Activated naive CD8-positive, alpha-beta T cell (primary cell): ENCODE measurements around the gene OR2A12.

Experiments used
- H3K27ac Mint-ChIP-seq: one replicate; pipeline ENCODE4 v1.8.0; 2021; ENCODE audit warnings: mixed read lengths
- H3K27me3 Mint-ChIP-seq: one replicate; pipeline ENCODE4 v1.8.0; 2021; ENCODE audit warnings: mixed read lengths
- H3K36me3 Mint-ChIP-seq: one replicate; pipeline ENCODE4 v1.8.0; 2021; ENCODE audit warnings: mixed read lengths
- H3K4me1 Mint-ChIP-seq: one replicate; pipeline ENCODE4 v1.8.0; 2021; ENCODE audit warnings: low read depth, mixed read lengths
- H3K4me3 Mint-ChIP-seq: one replicate; pipeline ENCODE4 v1.8.0; 2021; ENCODE audit warnings: mild to moderate bottlenecking, mixed read lengths
- H3K9me3 Mint-ChIP-seq: one replicate; pipeline ENCODE4 v1.8.0; 2021; ENCODE audit warnings: low read depth, mixed read lengths

OR2A12 gene

GRCh38 chr7:144142187-144142586 is 56.1 kb downstream of the OR2A12 start:
- H3K4me3 Mint-ChIP-seq: no peak overlapping the region
- peaks cover 7% of the 10 kb centered on the region for H3K9me3 Mint-ChIP-seq
- H3K4me1 Mint-ChIP-seq: no peaks in the 10 kb centered on the region
- peaks cover 7% of the 10 kb centered on the region for H3K36me3 Mint-ChIP-seq
- no peak overlapping the region for H3K27ac Mint-ChIP-seq
- peaks cover 2% of the 10 kb centered on the region for H3K27me3 Mint-ChIP-seq

- H3K9me3 Mint-ChIP-seq: peaks cover 25% of the 10 kb centered on the region
- H3K36me3 Mint-ChIP-seq: peaks cover 24% of the 10 kb centered on the region
- no peak overlapping the region for H3K4me3 Mint-ChIP-seq
- H3K27ac Mint-ChIP-seq: no peak overlapping the region
- no peaks in the 10 kb centered on the region for H3K4me1 Mint-ChIP-seq
- H3K27me3 Mint-ChIP-seq: peaks cover 6% of the 10 kb centered on the region
These were observed 58.3 kb downstream of the OR2A12 start for GRCh38 chr7:144144426-144144825.

GRCh38 chr7:144148224-144148827 is 62.2 kb downstream of the OR2A12 start:
- H3K9me3 Mint-ChIP-seq: peaks cover 42% of the 10 kb centered on the region
- no peak overlapping the region for H3K27ac Mint-ChIP-seq
- H3K4me3 Mint-ChIP-seq: no peak overlapping the region
- no peaks in the 10 kb centered on the region for H3K4me1 Mint-ChIP-seq
- peaks cover 17% of the 10 kb centered on the region for H3K27me3 Mint-ChIP-seq
- H3K36me3 Mint-ChIP-seq: peaks cover 28% of the 10 kb centered on the region
